ENCODE data around the gene PKHD1.

DNA sequence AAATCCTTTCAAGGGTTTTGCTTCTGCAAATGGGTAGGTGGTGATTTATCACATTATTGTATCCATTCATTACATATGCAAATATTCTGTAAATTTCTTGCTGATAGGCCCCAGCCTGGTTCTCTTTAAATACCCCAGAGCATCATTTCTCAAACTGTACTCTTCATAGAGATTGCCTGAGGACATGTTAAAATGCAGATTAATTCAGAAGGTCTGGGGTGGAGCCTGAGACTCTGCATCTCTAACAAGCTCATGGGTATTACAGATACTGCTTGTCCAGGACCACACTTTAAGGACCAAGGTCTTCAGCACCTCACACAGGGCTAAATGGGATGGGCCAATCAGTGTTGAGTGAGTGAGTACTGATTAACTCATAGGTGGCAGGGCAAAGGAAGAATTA, 46.3 kb downstream of the PKHD1 start:
- TF ChIP-seq, protein P1, sequence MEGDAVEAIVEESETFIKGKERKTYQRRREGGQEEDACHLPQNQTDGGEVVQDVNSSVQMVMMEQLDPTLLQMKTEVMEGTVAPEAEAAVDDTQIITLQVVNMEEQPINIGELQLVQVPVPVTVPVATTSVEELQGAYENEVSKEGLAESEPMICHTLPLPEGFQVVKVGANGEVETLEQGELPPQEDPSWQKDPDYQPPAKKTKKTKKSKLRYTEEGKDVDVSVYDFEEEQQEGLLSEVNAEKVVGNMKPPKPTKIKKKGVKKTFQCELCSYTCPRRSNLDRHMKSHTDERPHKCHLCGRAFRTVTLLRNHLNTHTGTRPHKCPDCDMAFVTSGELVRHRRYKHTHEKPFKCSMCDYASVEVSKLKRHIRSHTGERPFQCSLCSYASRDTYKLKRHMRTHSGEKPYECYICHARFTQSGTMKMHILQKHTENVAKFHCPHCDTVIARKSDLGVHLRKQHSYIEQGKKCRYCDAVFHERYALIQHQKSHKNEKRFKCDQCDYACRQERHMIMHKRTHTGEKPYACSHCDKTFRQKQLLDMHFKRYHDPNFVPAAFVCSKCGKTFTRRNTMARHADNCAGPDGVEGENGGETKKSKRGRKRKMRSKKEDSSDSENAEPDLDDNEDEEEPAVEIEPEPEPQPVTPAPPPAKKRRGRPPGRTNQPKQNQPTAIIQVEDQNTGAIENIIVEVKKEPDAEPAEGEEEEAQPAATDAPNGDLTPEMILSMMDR (IDR thresholded peaks at IDR 0.05), result no peak
- no peak for TF ChIP-seq EP300 (IDR thresholded peaks at IDR 0.05; ENCODE audit: low read depth)
- TF ChIP-seq POLR2A (IDR thresholded peaks at IDR 0.05), result no peak
- TF ChIP-seq POLR2AphosphoS5 (IDR thresholded peaks at IDR 0.05), result no peak
